ENCODE results near the gene TBC1D4. TPM values are rescaled to one million over a fixed set of nuclear protein-coding genes. Genes with fewer than 3 reads are reported as not detected.

TBC1D4 gene
- total RNA-seq, 4 donors from 2014 or later = 38.2 to 56.9 (median 43.9) TPM

DNA sequence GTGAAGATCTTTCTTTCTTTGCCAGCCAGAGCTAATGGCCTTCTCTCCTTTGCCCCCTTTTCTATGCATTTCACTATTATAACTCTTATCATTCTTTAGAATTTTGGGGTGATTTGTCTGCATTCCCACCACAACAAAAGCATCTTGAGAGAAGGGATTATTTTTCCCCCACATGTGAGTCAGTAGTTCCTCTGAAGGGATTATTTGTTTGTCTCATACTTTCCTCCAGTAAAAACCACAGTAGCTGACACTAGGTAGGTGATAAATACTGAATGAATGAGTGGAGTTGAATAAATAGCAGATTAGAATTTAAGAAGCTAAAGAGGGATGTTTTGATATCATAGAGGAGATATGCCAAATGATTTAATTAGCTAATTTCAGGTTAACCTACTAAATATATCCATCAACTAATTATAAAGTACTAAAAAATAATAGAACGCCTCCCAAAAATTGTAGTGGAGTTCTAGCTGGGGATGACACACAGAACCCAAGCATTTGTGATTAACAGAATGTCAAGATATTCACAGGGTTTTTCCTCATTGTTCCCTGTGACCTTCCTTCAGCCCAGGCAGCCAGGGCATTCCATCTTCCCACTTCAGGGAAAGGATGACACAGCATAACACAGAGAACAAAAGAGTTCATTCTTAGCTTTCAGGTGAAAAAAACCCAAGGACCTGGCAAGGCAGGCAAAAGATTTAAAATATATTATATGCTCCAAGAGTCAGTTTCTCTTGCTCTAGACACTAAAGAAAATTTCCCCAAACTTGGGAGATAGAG, 3.5 kb upstream of the TBC1D4 start:
- TF ChIP-seq, protein P1, sequence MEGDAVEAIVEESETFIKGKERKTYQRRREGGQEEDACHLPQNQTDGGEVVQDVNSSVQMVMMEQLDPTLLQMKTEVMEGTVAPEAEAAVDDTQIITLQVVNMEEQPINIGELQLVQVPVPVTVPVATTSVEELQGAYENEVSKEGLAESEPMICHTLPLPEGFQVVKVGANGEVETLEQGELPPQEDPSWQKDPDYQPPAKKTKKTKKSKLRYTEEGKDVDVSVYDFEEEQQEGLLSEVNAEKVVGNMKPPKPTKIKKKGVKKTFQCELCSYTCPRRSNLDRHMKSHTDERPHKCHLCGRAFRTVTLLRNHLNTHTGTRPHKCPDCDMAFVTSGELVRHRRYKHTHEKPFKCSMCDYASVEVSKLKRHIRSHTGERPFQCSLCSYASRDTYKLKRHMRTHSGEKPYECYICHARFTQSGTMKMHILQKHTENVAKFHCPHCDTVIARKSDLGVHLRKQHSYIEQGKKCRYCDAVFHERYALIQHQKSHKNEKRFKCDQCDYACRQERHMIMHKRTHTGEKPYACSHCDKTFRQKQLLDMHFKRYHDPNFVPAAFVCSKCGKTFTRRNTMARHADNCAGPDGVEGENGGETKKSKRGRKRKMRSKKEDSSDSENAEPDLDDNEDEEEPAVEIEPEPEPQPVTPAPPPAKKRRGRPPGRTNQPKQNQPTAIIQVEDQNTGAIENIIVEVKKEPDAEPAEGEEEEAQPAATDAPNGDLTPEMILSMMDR (IDR thresholded peaks at IDR 0.05; ENCODE audit: low read depth) = no peak

DNA sequence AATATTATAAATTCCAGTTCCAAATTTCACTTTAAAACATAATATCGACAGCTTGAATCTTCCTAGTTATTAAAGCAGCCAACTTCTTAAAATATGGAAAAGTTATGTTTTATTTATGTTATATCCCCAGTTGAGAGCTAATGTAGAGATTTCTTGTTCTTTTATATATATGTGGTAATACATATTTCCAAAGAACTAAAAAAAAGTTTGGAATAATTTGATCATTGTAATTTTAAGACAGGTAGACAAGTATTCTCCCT, 781 bp upstream of the TBC1D4 start:
- TF ChIP-seq, protein P1 (IDR thresholded peaks at IDR 0.05; ENCODE audit: low read depth) = no peak

DNA sequence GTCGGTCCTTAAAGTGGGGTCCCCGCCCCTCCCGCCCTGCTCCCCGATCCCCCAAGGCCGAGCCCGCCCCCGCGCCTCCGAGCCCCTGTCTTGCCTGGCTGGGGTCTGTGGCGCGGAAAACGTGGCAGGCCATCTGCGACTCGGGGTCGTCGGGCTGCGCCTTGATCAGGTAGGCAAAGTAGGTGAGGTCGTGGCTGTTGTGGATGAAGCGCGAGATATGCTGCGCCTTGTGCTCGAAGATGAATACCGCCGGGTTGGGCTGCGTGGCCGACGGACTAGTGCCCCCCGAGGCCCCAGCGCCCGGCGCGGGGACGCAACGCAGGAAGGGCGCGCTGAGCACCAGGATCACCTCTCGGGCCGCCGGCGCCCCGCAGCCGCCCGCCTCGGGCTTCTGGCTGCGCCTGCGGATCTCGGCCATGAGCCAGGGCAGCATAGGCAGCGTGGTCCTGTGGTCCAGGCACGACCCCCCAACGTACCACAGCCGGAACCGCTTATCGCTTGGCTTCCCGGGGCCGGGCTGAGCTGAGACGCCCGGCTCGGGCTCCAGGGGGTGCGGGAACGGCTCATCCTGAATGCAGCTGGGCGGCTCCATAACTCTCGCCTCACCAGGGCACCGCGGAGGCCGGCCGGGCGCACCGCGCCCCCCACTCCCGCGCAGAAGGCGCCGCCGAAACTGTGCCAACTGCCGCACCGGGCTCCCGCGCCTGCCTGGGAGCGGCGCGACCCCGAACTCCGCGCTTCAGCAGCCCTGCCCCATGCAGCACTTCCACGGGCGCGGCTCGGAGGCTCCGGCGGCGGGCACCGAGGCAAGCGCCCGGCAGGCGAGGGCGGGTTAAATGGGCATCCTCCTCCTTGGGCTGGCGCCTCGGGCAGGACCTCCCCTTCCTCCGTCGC, 546 bp downstream of the TBC1D4 start:
- TF ChIP-seq, protein P1 (IDR thresholded peaks at IDR 0.05; ENCODE audit: low read depth) = no peak

DNA sequence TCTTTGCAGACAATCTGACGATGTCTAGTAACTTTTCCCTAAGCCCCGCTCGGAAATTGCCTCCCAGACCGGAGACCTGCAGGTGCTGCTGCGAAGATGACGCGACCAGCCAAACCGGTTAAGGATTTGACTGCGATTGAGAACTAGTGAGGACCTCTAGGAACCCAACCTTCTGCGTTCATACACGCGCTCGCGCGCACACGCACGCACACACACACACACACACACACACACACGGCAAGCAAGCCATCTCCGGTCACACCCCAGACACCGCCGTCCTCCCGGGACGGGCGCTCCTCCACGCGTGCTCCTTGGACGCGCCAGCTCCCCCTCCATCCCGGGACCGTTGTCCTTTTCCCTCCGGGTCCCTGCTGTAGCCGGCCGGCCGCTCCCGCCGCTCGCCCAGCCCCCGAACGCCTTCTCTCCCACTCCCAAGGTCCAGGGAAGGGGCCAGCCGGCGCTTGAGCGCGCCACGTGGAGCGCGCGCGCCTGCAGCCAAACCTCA, 1.2 kb downstream of the TBC1D4 start:
- TF ChIP-seq, protein P1 (IDR thresholded peaks at IDR 0.05; ENCODE audit: low read depth) = no peak

DNA sequence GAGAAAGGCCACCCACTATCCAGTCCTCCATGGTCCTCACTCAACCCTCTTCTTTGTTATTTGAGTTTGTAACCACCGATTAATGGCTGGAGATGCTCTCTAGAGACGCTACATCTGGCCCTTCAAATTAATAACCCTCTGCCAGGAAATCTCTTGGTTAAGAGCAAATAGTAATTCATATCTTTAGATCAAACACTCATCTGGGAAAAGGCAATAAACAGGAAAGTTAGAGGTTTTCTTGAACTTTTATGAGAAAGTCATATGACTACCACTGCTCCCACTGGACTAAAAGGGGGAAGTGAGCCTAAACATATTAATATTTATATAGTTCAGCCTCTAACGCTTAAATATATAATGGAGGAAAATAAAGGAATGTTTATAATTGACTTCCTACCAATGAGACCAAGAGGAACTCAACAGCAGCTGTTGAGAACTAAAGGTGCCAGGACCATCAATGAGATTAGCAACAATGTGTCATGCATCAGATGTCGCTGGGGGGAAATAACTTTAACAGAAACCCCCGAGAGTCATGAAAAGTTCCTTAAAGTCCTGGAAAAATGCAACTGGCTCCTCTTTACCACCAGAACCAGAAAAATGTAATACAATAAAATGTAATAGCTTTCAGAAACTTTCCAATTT, 2.7 kb downstream of the TBC1D4 start:
- TF ChIP-seq, protein P1 (IDR thresholded peaks at IDR 0.05; ENCODE audit: low read depth) = no peak

DNA sequence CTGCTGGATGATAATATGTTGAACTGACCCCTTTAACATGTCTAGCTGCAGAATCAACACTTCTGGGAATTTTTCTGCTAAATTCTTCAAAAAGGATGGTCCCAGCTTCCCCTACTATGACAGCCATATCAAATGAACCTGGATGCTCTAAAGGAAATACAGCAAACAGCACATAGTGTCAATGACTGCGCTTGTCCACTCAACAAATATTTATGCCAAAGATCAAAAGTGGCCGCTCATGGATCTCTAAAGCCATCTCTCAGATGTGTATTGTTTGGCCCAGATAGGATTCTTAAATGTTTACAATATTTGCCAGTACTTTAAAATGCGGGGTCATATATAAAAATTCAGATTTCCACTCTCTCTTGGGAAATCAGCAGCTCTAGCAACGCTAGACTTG, 3.3 kb downstream of the TBC1D4 start:
- TF ChIP-seq, protein P1 (IDR thresholded peaks at IDR 0.05; ENCODE audit: low read depth) = no peak

DNA sequence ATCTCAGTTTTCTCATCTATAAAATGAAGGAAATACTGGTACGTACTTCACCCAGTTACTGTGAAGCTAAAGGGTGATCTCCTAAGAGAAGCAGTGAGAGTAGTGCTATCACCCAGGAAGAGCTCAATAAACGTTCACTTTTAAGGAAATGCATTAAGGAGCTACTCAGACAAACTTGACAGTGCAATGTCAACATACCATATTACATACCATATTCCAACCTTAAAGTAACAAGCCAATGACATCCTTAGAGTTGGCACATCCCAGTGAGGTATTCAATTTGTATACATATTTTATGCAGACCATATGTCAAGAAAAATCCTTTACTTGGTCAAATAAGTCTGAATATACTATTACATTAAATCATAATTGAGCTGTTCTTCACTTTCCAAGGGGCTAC, 7.0 kb downstream of the TBC1D4 start:
- TF ChIP-seq, protein P1 (IDR thresholded peaks at IDR 0.05; ENCODE audit: low read depth) = no peak

Measured in subcutaneous adipose tissue (tissue), 4 donors.